ENCODE data around the gene ST7.

ST7 gene

DNA sequence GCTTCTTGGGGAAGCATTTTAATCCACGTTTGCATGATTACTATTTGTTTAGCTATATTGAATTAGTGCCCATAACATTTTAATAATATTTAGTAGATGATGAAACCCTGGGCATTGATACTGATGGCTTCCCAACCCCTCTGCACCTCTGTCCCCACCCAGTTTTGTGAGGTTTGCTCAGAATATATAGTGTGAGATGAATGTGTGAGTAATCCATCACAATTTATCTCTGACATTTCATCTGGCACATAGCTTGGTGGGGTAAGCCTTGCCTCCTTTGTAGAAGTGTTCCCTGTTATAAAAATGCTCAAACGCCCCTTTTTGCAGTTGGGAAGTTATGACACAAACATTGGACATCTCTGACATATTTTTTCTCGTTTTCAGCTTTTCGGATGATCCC, 265.4 kb downstream of the ST7 start:
- no peak for ATAC-seq
- TF ChIP-seq, protein P1, sequence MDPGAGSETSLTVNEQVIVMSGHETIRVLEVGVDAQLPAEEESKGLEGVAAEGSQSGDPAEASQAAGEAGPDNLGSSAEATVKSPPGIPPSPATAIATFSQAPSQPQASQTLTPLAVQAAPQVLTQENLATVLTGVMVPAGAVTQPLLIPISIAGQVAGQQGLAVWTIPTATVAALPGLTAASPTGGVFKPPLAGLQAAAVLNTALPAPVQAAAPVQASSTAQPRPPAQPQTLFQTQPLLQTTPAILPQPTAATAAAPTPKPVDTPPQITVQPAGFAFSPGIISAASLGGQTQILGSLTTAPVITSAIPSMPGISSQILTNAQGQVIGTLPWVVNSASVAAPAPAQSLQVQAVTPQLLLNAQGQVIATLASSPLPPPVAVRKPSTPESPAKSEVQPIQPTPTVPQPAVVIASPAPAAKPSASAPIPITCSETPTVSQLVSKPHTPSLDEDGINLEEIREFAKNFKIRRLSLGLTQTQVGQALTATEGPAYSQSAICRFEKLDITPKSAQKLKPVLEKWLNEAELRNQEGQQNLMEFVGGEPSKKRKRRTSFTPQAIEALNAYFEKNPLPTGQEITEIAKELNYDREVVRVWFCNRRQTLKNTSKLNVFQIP (CRISPR knock-in tag; IDR thresholded peaks at IDR 0.05; ENCODE audit: borderline replicate concordance, low read depth) = no peak

DNA sequence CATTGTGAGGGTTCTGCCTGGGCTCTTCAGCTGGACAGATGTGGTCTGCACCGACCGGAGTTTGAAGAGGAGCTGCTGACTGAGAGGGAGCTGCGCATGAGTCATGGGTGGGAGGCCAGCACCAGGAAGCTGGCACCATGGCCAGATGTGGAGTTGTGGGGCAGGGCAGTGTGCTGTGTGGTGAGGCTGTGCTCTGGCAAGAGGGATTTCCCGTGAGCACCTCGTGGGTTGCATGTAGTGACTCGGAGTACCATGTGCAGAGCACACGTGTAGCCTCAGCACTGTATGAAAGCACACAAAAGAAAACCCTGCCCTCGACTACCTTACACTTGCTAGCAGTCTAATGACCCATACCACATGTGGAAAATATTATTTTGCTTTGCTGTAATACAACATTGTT, 266.2 kb downstream of the ST7 start:
- no peak; the same call in 2 of the 3 replicates for ATAC-seq
- no peak for TF ChIP-seq PPARA (CRISPR knock-in tag; IDR thresholded peaks at IDR 0.05; ENCODE audit: borderline replicate concordance)
- TF ChIP-seq GLIS3 (CRISPR knock-in tag; IDR thresholded peaks at IDR 0.05) = no peak
- no peak for TF ChIP-seq ZFP30 (CRISPR knock-in tag; IDR thresholded peaks at IDR 0.05)
- no peak for TF ChIP-seq TCF4 (CRISPR knock-in tag; IDR thresholded peaks at IDR 0.05; ENCODE audit: borderline replicate concordance)
- TF ChIP-seq OSR1 (CRISPR knock-in tag; IDR thresholded peaks at IDR 0.05) = no peak
- TF ChIP-seq SNAI2 (CRISPR knock-in tag; IDR thresholded peaks at IDR 0.05) = no peak
- TF ChIP-seq, protein P2, sequence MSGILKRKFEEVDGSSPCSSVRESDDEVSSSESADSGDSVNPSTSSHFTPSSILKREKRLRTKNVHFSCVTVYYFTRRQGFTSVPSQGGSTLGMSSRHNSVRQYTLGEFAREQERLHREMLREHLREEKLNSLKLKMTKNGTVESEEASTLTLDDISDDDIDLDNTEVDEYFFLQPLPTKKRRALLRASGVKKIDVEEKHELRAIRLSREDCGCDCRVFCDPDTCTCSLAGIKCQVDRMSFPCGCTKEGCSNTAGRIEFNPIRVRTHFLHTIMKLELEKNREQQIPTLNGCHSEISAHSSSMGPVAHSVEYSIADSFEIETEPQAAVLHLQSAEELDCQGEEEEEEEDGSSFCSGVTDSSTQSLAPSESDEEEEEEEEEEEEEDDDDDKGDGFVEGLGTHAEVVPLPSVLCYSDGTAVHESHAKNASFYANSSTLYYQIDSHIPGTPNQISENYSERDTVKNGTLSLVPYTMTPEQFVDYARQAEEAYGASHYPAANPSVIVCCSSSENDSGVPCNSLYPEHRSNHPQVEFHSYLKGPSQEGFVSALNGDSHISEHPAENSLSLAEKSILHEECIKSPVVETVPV (CRISPR knock-in tag; IDR thresholded peaks at IDR 0.05) = no peak
- TF ChIP-seq, protein P3, sequence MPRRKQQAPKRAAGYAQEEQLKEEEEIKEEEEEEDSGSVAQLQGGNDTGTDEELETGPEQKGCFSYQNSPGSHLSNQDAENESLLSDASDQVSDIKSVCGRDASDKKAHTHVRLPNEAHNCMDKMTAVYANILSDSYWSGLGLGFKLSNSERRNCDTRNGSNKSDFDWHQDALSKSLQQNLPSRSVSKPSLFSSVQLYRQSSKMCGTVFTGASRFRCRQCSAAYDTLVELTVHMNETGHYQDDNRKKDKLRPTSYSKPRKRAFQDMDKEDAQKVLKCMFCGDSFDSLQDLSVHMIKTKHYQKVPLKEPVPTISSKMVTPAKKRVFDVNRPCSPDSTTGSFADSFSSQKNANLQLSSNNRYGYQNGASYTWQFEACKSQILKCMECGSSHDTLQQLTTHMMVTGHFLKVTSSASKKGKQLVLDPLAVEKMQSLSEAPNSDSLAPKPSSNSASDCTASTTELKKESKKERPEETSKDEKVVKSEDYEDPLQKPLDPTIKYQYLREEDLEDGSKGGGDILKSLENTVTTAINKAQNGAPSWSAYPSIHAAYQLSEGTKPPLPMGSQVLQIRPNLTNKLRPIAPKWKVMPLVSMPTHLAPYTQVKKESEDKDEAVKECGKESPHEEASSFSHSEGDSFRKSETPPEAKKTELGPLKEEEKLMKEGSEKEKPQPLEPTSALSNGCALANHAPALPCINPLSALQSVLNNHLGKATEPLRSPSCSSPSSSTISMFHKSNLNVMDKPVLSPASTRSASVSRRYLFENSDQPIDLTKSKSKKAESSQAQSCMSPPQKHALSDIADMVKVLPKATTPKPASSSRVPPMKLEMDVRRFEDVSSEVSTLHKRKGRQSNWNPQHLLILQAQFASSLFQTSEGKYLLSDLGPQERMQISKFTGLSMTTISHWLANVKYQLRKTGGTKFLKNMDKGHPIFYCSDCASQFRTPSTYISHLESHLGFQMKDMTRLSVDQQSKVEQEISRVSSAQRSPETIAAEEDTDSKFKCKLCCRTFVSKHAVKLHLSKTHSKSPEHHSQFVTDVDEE (CRISPR knock-in tag; IDR thresholded peaks at IDR 0.05) = no peak
- TF ChIP-seq ARNTL (CRISPR knock-in tag; IDR thresholded peaks at IDR 0.05; ENCODE audit: borderline replicate concordance, low read depth) = no peak
- TF ChIP-seq ZC3H10 (CRISPR knock-in tag; IDR thresholded peaks at IDR 0.05) = no peak
- TF ChIP-seq CSDC2 (CRISPR knock-in tag; IDR thresholded peaks at IDR 0.05) = no peak
- TF ChIP-seq, protein P1 (CRISPR knock-in tag; IDR thresholded peaks at IDR 0.05; ENCODE audit: borderline replicate concordance, low read depth) = no peak
- no peak for TF ChIP-seq ZNF8 (CRISPR knock-in tag; IDR thresholded peaks at IDR 0.05)
- no peak for TF ChIP-seq ZNF70 (CRISPR knock-in tag; IDR thresholded peaks at IDR 0.05)
- TF ChIP-seq, protein P4, sequence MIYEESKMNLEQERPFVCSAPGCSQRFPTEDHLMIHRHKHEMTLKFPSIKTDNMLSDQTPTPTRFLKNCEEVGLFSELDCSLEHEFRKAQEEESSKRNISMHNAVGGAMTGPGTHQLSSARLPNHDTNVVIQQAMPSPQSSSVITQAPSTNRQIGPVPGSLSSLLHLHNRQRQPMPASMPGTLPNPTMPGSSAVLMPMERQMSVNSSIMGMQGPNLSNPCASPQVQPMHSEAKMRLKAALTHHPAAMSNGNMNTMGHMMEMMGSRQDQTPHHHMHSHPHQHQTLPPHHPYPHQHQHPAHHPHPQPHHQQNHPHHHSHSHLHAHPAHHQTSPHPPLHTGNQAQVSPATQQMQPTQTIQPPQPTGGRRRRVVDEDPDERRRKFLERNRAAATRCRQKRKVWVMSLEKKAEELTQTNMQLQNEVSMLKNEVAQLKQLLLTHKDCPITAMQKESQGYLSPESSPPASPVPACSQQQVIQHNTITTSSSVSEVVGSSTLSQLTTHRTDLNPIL (CRISPR knock-in tag; IDR thresholded peaks at IDR 0.05; ENCODE audit: low read depth) = no peak

DNA sequence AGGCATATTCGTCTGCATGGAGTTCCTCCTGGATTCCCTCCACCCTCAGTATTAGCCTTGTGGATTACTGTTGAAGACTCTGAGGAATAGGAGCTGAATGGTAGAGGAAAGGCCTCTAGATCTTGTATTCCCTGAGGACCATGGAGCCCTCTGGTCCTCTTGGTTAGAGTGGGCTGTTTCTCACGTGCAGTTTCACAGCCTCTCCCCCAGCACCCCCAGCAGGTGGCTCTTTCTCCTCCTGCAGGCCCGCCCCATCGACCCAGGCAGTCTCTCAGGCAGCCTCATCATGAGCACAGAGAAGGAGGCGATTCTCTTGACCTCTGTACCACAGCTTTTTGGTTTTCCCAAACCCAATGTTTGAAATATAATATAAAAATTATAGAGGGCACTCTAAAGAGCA, 267.5 kb downstream of the ST7 start:
- ATAC-seq = no peak
- TF ChIP-seq RARB (CRISPR knock-in tag; IDR thresholded peaks at IDR 0.05) (no peak), ZNF565 (CRISPR knock-in tag; conservative IDR thresholded peaks at IDR 0.05; ENCODE audit: low read depth) (no peak), ZNF70 (CRISPR knock-in tag; IDR thresholded peaks at IDR 0.05) (no peak), CSDC2 (CRISPR knock-in tag; IDR thresholded peaks at IDR 0.05) (no peak), ARNTL (CRISPR knock-in tag; IDR thresholded peaks at IDR 0.05; ENCODE audit: borderline replicate concordance, low read depth) (no peak), ESRRG (CRISPR knock-in tag; IDR thresholded peaks at IDR 0.05) (no peak)
- TF ChIP-seq, protein P5, sequence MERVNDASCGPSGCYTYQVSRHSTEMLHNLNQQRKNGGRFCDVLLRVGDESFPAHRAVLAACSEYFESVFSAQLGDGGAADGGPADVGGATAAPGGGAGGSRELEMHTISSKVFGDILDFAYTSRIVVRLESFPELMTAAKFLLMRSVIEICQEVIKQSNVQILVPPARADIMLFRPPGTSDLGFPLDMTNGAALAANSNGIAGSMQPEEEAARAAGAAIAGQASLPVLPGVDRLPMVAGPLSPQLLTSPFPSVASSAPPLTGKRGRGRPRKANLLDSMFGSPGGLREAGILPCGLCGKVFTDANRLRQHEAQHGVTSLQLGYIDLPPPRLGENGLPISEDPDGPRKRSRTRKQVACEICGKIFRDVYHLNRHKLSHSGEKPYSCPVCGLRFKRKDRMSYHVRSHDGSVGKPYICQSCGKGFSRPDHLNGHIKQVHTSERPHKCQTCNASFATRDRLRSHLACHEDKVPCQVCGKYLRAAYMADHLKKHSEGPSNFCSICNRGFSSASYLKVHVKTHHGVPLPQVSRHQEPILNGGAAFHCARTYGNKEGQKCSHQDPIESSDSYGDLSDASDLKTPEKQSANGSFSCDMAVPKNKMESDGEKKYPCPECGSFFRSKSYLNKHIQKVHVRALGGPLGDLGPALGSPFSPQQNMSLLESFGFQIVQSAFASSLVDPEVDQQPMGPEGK (CRISPR knock-in tag; IDR thresholded peaks at IDR 0.05; ENCODE audit: borderline replicate concordance) = no peak

Measured in SK-N-SH treated with all-trans-retinoic acid at 6 μM for 48 hours (cell line).